Measurements from ENCODE around the gene ZNF668.
A peak's percentile ranks its signal among the peaks of the same experiment; 100 is the strongest.
"Not testable (repeated sequence)": the region's sequence is repeated elsewhere in the genome, so short reads cannot be mapped to it uniquely, and the experiment has no call there.

The ZNF668 gene

DNA sequence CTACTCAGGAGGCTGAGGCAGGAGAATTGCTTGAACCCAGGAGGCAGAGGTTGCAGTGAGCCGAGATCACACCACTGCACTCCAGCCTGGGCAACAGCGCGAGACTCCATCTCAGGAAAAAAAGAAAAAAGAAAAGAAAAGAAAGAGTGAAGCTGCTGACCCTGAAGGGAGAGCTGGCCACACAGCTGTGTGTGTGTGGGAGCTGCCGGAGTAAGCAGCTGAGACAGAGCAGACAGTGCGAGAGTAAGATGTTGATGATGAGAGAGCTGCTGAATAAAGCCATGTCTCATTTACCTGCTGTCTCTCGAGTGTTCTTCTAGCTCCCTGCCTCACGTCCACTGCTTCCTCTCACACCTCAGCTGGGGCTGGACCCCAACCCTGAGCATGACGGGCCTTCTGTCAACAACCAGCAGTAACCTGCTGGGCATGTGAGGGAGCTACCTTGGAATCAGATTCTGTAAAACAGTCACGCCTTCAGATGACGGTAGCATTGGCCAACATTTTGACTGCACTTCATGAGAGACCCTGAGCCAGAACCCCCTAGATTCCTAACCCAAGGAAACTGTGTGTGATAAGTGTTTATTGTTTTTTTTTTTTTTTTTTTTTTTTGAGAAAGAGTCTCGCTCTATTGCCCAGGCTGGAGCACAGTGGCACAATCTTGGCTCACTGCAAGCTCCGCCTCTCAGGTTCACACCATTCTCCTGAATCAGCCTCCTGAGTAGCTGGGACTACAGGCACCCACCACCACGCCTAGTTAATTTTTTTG, 27.0 kb upstream of the ZNF668 start:
- DNase-seq, result not testable (repeated sequence)

DNA sequence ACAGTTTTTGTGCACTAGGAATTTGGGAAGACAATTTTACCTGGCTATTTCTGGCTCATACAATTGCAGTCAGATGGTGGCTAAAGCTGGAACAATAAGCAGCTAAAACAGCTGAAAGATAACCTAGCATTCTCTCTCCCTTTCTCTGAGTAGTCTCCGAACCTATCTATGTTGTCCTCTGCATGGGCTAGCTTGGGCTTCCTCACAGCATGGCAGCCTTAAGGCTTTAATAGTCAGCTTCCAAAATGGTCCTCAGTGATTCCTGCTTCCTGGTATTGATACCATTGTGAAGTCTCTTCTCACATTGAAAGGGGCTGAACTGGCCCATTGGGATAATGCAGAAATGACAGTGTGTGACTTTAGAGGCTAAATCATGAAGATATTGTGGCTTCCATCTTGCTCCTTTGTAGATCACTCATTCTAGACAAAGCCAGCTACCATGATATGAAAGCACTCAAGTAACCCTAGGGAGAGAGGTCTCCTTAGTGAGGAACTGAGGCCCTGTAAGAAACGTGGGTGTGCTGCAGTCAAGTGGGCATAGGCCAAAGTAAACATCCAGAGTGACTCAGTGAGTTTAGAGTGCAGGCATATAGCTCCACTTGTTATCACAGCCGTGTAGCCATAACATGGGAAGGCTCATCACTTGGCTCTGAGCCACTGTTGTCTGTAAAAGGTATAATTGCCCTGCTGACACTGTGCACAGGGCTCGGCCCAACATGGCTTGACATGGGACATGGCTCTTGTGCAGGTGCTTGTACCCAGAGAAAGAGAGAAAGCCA, 26.0 kb upstream of the ZNF668 start:
- no peak for DNase-seq

DNA sequence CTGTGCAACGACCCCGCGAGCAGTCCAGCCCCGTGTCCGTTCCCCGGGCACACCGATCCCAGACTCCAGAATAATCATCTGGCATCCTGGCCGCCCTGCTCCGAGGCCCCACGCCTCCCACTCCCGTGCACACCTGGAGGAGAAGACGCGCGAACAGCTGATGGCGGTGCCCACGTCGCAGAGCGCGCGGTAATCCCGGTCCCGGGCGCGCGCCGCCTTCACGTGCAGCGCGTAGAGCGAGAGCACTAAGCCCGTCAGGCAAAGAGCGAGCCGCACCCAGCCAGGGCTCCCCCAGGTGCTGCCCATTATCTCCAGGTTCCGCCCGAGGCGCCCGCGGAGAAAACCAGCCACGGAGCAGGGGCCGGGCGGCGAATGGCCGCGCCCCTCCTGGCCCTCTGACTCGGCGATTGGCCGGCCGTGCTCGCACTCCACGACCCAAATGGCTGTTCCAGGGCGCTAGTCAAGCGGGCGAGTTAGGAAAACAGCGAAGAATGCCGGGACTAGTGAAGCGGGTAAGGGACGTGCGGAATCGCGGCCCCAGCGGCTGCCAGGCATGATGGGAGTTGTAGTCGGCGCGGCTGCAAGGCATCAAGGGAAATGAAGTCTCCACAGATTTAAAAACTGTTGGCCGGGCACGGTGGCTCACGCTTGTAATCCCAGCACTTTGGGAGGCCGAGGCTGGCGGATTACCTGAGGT, 20.5 kb upstream of the ZNF668 start, which contains the start of gene VKORC1:
VKORC1 (minus strand) TSS at position 374 of the 697 bp plus-strand sequence; CDS start at position 306, 68 bp downstream.
- DNase-seq, result peak; percentile 95

DNA sequence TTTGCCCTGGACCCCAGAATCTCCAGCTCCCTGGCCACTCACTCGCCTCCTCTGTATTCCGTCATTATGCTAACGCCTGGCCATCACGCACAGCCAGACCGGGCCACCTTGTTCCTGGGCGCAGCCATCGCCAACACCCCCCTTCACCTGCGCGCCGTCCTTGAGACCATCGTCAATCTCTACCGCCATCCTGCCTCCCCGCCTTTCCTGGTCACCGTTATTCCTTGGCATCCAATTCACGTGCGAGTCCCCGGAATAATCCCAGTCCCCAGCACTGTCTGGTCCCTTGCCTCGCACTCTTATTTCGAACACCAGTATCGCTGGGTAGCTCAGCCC, 20.0 kb upstream of the ZNF668 start:
- DNase-seq, result no peak

DNA sequence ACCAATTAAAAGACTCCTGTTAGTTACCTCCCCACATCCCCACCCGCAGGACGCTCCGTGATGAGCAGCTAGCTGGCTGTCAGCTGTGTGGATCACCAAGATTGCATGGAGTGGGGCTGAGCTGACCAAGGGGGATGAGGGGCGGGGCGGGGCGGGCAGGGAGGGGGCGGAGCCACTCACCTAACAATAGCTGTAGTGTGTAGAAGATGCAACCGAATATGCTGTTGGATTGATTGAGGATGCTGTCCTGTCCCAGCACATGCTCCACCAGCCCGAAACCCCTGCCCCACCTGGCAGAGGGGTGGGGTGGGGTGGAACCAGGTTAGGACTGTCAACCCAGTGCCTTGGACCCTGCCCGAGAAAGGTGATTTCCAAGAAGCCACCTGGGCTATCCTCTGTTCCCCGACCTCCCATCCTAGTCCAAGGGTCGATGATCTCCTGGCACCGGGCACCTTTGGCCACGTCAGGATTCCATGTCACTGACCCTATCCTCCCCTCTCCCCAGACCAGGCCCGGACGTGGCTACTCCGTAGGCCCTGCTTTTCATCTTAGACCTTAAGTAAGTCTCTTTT, 19.2 kb upstream of the ZNF668 start:
- no peak for DNase-seq

DNA sequence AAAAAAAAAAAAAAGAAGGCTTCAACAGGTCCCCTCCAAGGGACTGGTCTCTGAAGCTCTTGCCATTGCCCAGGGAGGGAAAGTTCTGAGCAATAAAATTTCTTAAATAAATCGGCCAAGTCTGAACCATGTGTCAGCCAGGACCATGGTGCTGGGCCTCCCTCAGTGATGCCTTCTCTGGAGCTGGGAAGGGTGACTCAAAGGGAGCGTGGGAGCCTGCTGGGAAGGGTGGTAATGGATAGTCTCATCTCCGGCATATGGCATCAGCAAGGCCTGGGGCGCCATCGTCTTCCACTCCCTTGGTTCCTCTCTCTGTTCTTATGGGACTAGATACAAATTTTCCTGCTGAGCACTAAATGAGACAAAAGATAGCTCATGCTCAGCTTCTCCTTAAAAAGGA, 18.3 kb upstream of the ZNF668 start:
- DNase-seq, result no peak

DNA sequence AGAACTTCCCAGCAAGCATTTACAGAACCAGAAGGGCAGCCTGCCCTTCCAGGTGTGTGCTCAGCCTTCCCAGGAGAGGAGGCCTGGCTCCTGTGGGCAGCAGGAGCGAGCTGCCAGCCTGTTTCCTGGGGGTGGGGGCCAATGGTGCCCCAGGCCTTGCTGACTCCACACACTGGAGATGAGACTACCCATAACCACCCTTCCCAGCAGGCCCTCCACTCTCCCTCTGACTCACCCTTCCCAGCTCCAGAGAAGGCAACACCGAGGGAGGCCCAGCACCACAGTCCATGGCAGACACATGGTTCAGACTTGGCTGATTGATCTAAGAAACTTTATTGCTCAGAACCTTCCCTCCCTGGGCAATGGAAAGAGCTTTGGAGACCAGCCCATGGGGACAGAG, 16.5 kb upstream of the ZNF668 start:
- DNase-seq, result no peak

DNA sequence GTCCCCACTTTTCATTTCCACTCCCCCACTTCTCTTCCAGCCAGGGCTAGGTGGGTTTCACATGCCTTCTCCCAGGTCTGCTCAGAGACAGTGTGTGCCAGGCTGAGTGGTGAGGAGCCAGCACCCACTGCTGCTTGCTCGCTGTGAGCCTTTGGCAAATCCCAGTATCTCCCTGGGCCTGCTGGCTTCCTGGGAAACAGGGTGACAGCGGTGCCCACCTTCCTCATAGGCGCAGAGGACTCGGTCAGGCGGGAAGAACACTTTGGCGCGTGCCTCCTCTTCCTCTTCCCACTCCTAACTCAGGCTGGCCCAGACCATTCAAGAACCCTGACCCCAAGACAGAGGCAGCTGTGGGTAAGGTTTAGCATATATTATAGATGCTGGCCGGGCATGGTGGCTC, 15.2 kb upstream of the ZNF668 start:
- DNase-seq, result no peak

DNA sequence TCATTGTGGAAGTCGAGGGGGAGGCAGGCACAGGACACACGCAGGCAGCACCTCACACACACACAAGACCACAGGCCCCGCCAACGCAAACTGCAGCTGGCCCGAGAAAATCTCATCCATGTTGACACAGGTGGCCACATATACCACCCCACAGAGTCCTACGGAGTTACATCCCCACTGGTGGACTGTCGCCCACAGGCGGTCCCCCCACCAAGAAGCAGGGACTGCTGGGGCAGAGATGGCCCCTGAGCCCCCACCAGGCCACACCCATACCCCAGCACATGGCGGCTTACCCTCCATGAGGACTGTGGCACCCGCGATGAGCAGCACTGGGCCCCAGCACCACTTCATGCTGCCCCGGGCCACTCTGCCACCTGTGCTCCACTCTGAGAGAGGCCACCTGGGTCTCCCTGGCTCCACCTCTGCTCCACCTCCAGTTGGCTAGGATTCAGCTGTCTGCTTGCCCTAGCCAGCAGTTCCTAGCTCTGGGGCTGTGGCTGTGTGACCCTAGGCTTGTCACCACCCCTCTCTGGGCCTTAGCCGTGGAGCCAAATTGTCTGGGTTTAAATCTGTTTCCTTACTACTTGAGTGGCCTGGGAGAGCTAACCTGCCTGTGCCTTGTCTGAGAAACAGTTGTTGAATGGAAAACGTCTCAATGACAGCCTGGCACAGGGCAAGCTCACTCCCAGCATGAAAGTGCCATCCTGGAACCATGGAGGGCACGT, 14.6 kb upstream of the ZNF668 start, which contains the start of gene PRSS53:
PRSS53 (minus strand) TSS at position 485 of the 725 bp plus-strand sequence; CDS start at position 351, 134 bp downstream.
- DNase-seq, result no peak

DNA sequence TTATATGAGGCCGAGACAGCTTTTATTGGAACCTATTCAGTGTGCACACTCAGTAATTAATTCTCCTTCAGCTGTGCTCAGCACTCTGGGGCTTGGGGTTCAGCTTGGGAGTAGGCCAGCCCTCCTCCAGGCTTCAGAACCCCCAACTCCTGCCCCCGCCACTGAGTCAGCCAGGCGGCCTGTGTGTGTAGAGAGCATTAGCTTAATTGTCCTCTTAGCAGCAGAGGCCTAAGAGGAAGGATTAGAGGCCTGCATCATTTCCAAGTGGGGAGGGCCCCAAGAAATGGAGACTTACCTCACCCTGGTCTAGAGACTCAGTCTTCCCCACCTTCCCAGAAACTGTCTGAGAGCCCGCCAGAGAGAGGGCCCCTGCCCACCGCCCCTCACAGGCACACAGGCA, 13.9 kb upstream of the ZNF668 start:
- DNase-seq, result no peak

DNA sequence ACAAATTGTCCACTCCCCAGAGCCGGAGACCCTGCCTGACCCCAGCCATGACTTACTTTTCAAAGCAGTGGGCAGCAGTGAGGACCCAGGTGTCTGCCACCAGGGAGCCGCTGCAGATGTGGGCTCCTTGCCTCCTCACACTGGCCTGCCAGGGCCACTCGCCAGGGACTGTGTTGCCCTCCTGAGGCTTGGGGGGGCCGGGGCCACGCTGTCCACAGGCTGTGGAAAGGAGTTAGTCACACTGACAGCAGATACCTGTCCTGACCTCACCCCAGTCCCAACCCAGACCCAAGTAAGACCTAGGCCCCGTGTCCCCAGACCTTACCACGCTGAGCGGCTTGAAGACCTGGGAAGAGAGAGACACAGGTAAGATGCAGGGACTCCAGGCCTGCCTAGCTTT, 13.4 kb upstream of the ZNF668 start:
- DNase-seq, result no peak

DNA sequence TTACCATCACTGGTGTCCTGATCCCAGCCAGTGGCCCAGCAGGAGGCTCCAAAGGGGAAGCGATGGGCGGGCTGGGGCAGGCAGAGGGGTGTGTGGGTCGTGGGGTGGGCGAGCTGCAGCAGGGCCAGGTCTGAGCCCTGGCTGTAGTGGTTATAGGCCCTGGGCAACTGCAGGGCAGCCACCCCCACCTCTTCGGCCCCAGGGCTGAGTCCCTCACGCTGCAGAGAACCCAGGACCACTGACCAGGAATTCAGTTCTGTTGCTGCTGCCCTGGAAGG, 12.5 kb upstream of the ZNF668 start:
- no peak for DNase-seq

DNA sequence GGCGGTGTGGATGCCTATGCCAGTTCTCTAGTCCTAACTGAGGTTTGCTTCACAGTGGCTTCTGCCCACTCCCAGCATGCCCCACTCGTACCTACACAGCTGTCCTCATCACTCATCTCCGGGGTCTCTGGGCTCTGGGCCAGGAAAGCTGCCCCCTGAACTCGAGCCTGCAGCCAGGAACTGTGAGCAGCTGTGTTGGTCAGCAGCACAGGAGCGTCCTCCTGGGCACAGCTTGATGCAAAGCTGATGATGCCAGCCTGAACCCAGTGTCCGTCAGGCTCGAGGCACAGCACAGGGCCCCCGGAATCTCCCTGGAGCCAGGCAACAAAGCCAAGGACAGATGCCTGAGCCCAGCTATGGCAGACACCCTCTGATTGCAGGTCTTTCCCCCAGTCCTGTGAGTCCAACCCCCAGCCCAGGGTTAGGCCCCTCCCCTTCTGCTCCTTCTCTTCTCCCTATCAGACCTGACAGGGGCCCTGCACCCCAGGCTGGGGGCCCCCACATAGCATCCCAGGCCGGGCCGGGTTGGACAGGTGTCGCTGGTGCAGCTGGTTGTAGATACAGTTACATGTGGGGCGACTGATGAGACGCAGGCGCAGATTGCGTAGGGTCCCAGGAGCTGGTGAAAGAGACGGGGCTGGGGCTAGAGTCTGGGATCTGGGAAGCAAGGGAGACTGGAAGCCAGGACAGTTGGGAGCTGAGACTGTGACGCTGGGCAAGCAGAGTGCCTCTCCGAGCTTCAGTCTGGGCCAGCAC, 12.0 kb upstream of the ZNF668 start:
- no peak for DNase-seq

DNA sequence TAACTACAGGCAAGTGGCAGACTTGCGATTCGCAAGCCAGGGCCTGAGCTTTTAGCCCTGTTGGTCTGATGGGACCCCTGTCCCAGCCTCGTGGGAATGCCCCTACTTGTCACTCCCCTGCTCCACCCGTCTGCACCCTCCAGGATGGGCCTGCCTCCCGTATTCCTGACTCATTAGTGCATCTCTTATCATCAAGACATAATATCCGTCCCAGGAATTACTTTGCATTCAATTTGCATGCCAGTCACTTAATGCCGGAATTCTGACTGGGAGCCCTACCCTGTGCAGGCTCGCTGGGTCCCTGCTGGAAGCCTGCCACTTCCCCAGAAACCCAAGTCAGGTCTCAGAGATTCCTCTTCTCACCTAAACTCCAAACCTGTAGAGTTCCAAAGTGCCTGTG, 11.4 kb upstream of the ZNF668 start:
- no peak for DNase-seq

DNA sequence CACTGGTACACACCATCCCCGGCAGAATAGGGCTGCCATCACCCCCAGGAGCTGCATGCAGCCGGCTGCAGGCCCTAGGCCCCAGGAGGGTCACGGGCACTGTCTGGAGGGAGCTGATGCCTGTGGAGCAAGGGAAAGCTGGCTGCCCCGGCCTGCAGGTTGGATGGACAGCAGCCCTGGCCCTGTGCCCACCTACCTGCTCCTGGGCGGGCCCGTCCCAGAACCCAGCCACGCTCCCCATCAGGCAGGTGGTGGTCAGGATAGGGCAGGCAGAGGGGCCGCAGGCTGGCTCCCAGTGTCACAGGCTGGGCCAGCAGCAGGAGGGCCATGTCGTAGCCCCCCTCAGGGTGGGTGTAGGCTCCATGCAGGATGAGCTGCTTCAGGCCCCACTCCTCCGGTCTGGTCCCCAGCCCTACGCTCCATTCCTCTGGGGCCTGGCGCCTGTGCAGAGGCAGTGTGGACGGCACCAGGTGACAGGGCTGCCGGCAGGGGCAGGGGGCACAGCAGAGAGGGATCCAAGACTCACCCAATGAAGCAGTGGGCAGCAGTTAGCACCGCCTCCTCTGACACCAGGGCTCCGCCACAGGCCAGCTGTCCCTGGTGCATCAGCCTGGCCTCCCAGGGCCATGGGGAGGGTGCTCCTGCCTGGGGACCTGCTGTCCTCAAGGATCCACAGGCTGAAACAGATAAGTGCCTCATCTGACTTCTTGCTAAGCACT, 10.7 kb upstream of the ZNF668 start:
- DNase-seq, result no peak

DNA sequence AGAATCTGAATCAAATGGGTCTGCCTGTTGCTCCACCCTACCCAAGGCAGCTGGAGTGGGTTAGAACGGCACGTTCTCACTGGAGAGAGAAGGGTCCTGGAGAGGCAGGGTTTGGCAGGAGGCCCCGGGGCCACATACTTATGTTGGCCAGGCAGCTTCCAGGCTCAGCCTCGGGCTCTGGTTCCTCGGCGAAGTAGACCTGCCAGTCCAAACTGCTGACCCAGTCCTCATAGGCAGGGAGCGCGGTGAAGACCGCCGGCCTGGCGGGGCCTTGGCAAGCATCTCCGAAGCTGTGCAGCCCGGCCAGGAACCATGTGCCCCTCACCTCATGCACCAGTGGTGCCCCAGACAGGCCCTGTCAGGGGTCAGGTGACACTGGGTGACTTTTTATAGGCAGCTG, 9.9 kb upstream of the ZNF668 start:
- no peak for DNase-seq

DNA sequence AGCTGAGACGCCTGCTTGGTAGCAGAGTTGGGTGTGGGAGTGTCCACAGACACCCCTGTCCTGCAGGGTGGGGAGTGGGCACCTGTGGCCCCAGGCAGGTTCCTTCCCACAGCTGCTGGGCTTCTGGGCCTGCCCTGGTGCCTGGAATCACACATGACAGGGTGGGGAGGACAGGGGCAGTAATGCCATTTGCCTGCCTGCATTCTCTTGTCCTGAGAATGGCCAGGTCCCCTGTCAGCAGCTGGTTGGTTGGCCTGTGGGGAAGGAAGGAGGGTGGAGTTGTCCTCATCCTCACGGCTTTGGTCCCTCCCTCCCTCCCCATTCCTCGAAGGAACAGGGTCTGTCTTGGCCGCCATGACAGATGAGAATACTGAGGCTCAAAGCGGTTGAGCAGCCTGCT, 9.5 kb upstream of the ZNF668 start:
- no peak for DNase-seq

DNA sequence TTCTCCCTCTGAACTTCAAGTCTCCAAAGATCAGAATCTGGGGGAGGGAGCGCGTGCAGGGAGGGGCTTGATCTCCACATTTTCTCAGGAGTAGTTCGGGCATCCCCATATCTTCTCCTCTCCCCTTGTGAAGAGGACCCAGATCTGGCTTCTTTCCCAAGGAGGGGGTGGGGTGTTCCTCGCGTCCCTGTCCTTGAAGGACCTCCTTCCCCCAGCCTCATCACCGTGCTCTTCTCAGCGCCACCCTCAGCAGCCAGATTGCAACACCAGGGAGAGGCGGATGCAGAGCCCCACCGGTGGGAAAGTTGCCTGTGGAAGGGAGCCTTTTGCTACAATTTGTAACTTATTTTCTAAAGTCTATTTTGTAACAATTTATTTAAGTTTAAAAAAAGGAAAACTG, 9.0 kb upstream of the ZNF668 start:
- no peak for DNase-seq

DNA sequence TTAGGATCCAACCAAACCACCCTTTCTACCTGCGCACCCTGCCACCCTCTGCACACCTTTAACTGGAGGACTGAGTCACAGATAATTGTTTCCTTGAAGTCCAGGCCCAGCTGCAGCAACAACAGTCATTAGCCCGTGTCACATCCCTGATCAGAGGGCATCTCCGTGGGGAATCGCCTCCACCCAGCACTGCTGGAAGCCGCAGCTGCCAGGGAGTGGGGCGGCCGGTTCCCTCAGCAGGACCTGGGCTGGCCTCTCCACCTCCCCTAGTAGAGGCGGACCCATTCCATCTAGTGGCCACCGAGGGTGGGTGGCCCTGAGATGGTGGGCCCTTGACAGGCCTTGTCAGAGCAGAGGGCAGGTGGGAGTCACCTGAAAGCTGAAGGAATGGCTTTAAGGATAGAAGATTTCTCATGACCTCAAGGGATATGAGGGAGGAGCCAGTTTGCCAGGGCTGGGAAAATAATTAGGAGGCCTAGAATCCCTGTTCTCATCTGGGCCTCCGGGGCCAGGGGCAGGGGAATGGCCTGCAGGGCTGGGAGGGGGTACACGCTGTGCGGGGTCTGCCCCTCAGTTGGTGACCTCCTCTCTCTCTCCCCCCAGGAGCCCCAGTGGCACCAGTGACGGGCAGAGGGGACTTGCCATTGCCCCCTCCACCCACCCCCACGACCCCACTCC, 8.5 kb upstream of the ZNF668 start:
- DNase-seq, result no peak

DNA sequence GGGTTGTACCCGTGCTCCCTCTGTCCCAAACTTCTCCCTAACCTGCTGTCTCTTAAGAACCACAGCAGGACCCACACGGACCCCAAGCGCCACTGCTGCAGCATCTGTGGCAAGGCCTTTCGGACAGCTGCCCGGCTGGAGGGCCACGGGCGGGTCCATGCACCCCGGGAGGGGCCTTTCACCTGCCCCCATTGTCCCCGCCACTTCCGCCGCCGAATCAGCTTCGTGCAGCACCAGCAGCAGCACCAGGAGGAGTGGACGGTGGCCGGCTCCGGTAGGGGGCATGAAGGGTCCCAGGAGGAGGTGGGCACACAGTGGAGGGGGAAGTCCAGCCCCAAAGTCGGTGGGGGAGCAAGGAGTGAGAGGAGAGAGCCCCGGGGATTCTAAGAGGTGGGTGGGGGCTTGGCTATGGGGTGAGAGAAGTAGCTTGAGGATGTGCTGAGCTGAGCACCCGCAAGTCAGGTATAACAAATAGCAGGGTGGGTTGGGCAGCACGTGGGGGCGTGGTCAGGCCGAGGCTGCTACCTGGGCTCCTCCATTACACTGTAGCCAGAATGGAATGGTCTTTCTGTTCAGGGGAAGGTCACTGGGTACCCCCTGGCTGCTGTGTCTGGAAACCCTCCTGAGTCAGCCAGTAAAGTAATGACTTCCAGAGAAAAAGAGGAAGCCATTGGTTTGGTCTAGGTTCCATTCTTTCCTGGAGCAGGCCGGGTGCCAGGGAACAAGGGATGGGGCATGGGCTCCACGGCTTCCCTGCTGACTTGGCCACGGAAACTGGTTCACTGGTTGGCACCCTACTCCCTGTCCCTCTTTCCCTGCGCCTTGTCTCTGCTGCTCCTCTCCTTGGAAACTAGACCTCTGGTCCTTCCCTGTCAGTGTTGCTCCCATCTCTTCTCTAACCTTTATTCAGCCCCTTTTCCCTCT, 7.7 kb upstream of the ZNF668 start:
- DNase-seq, result no peak
